ENCODE results near the gene STIL.
"Not testable (repeated sequence)": the region's sequence is repeated elsewhere in the genome, so short reads cannot be mapped to it uniquely, and the experiment has no call there.

Gene STIL

DNA sequence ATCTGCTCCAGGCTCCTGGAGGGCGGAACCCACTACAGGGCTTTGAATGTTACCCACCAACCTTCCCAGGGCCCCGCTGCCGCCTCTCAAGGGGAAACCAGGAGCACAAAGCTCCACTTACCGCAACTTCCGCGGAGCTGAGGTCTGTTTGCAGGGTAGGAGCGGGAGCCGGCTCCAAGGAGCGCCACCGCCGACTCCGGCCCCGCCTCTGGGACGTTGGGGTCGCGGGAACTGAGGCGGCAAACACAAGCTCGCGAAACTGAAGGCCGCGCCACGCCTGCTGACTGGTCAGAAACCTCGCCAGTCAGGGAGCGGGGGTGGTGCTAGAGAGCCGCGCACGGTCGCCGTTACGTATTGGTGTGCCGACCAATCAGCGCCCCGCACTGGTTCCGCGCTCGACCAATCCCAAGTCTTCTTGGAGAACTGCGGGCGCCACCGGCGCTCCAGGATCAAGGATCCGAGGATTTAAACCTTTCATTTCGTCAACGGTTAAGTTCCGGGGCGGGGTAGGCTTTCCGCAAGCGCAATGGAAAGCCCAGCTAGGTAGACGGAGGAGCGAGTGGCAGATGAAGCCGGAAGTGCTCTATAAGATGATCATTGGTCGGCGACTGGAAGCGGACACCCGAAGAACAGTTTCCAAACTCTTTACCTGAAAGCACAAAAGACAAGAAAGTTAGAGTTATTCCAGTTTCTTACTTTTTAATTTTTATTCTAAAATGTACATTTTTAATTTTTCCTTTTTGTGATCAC is at the start of gene STIL:
Gene STIL, minus strand, starts transcription at position 233 of the 750 bp plus-strand sequence. CDS start 3,828 bp downstream, outside the sequence.
- peak; percentile 99 for DNase-seq (ENCODE audit: low spot score)

DNA sequence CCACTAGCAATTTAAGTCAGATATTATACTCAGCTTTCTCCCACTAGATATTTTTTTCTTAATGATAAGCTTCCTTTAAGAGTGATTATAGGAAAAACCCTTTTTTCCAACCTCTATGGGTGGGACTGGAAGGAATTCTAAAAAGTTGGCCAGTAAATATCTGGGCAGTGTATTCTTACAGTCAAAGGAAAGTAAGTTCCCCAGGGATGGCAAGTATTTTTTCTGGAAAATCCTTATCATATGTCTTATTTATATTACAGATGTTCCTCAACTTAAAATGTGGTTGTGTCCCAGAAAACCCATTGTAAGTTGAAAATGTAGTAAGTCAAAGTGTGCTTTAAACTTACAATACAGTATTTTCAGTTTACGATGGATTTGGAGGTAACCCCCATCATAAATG is 48.9 kb upstream of the STIL start:
- DNase-seq (ENCODE audit: low spot score) = no peak

DNA sequence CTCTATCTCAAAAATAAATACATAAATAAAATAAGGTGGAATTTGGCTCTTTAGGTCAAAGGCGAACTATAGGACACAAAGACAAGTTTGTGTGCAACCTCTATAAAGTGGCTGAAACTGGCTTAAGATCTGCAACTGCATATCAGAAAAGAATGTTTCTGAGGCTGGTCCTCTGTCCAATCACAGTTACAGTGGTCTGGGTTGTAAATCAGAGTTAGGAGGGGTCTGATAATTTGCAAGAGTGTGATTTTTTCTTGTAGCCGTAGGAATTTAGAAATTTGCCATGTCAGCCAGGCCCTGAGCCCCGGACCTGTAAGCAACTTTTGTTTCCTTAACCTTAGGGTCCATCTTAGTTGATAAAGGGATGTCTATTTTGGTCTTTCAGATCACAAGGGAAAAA is 47.4 kb upstream of the STIL start:
- DNase-seq (ENCODE audit: low spot score) = no peak

DNA sequence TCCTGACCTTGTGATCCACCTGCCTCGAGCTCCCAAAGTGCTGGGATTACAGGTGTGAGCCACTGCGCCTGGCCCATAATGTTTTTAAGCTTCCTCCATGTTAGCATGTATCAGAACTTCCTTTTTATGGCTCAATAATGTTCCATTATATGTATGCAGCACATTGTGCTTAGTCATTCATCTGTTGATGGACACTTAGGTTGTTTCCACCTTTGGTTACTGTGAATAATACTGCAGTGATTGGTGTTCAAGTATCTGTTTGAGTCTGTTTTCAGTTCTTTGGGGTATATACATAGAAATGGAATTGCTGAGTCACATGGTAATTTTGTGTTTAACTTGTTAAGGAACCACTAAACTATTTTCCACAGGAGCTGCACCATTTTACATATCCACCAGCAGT is 37.4 kb upstream of the STIL start:
- no peak for DNase-seq (ENCODE audit: low spot score)

DNA sequence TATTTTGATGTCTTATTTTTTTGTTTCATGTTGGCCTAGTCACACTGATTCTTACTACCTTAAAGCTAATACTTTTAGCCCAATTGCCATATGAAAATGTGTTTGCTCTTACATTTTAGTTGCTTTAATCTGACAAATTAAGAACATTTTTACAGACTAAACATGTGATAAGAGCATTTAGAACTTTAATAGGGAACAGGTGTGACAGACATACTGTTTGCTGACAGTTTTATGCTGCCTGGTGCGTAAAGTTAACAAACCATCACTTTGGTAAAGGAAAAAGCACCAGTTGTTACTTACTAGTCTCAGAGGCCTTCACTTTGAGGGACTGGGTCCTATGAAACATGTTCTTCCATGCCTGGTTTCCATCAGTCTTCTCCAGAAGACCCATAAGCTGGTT is 34.3 kb upstream of the STIL start:
- no peak for DNase-seq (ENCODE audit: low spot score)

DNA sequence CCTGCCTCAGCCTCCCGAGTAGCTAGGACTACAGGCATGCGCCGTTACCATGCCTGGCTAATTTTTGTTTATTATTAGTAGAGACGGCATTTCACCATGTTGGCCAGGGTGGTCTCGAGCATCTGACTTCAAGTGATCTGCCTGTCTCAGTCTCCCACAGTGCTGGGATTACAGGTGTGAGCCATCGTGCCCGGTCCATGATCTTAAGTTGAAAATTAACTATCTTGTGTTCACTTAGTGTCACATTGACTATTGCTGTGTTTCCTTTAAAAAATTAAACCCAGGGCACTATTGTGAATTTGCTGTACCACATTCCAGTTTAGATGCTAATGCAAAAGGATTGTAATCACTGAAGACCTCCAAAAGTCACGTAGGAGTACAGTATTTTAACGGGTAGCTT is 33.8 kb upstream of the STIL start:
- DNase-seq (ENCODE audit: low spot score) = no peak

DNA sequence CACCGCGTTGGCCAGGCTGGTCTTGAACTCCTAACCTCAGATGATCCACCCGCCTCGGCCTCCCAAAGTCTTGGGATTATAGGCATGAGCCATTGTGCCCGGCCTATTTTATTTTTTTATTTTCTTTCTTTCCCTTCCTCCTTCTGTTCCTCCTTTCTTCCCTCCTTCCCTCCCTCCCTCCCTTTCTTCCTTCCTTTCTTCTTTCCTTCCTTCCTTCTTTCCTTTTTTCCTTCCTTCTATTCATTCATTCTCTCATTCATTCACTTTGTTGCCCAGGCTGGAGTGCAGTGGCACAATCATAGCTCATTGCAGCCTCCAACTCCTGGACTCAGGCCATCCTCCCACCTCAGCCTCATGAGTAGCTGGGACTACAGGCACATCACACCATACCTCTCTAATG is 33.0 kb upstream of the STIL start:
- DNase-seq (ENCODE audit: low spot score) = not testable (repeated sequence)

DNA sequence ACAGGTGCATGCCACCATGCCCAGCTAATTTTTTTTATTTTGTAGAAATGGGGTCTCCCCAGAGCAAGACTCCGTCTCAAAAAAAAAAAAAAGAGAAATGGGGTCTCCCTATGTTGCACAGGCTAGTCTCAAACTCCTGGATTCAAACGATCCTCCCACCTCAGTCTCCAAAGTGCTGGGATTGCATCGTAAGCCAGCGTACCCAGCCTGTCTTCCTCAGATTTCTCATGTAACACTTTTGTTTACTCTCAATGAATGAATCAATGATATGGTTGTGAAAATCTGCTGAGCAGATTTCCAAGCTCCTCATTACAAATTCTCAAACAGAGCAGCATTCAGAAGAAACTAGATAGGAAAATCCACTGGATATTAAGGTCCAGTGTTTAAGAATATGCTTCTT is 26.3 kb upstream of the STIL start:
- DNase-seq (ENCODE audit: low spot score) = peak; percentile 7

DNA sequence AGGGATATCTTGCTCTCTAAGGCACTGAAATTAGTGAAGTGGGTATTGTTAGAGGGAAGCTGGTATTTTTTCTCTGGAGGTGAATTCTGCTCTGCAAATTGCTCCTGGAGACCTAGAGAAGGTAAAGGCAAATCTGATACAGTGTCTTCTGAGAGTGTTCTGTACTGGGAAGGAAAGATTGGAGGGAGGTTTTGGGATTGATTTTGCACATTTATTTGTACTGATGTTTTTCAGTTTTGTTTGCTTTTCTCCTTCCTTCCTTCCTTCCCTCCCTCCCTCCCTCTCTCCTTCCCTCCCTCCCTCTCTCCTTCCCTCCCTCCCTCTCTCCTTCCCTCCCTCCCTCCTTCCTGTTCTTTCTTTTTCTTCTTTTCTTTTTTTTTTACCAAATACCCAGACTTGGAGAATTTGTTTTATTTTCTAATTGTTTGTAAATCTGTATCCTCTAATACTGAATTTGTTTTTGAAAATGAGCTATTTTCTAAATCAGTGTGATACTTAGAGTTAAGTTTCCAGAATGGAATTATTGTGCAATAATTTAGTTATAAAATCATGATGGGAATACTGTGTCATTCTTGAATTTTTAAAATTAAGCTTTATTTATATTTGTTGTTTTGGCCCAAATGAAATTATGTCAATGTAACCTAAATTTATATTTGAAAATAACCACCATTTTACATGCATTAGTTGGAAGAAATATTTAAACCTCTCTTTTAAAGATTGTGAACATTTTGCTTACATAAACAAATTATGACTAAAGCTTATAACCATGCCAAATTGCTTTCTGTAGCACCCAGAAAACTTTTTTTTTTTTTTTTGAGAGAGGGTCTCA is 24.5 kb upstream of the STIL start:
- DNase-seq (ENCODE audit: low spot score) = no peak

DNA sequence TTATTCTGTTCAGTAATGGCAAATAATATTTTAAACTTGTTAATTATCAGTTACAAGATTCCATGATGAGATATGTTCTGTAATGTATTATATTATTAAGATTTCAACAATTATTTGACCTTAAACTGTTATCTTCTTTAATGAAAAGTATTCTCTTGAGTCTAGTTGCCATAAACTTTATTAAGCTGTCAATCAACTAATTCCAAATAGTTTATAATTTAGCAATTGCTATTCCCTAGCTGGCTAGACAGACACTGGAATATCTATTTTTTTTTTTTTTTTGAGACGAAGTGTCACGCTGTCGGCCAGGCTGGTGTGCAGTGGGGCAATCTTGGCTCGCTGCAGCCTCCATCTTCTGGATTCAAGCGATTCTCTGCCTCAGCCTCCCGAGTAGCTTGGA is 23.4 kb upstream of the STIL start:
- DNase-seq (ENCODE audit: low spot score) = no peak

DNA sequence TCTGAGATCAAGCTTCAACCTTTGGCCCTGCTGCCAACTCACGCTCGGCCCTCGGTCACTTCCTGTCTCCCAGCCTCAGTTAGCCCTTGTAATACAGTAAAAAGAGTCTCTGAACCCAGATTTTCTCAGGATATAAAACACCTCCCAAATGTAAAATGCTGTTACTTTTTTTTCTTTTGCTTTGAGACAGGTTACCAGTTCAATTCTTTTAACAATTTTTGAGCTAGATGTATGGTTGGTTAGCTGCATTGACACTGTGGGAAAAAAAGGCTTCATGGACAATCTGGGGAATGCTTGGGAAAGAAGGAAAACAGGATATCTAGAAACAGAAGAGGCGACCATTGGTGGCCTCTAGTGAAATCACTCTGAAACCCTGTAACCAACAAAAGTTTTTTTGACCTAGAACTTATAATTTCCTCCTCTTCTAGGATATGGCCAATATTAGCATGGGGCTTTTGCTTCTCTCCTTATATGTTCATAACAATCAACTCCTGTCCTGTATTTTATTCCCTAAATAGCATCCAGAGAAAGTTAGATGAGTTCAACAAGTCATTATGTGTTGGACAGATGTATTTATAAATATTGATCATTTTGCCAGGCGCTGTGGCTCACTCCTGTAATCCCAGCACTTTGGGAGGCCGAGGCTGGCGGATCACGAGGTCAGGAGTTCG is 21.0 kb upstream of the STIL start:
- DNase-seq (ENCODE audit: low spot score) = peak; percentile 9

DNA sequence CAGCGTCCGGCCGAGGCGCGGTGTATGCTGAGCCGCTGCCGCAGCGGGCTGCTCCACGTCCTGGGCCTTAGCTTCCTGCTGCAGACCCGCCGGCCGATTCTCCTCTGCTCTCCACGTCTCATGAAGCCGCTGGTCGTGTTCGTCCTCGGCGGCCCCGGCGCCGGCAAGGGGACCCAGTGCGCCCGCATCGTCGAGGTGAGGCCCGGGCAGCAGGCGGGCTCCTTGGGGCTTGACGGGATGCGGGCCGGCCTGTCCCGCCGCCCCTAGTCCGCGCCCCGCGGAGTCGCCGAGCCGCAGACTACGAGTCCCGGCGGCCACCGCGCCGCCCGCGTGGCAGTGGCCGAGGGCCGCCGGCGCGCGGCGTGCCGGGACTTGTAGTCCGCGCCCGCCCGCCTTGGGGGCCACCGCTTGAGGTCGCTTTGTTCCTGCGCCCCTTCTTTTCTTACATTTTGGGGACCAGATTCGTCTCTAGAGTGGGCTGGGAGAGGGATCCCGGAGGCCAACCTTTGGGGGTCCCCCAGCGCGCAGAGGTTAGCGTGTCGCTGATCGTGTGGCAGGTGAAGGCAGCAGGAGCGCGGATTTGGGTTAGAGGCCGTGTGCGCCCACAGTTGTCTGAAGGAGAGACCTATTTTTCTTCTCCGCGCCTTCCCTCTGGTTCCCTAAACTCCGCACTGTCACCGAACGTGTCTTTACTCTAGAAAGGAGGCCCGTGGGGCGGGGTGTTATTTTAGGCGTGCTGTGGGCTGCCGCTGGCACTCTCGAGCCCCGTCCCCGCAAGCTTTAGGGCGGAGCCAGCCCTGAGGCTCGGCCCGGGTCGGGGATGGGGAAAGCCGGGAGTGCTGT is 20.2 kb upstream of the STIL start:
- DNase-seq (ENCODE audit: low spot score) = peak; percentile 92

DNA sequence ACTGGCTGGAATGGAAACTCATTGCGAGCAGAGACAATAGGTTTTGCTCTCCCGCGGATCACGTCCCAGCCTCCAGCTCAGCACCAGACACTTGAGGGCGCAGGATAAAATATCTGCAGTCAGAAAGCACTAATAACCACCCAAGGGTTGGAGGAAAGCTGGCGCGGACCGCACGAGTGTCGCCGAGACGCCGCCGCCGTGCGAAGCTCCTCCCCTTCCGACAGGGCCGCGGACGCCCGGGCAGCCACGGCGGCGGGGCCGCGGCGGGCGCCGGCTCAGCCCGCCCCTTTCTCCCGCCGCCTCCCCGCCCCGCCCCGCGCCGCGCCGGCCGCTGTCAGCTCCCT is 19.6 kb upstream of the STIL start, which contains the start of gene CMPK1:
Gene CMPK1, plus strand, starts transcription at position 213 of the 344 bp plus-strand sequence. CDS start 156 bp downstream, outside the sequence.
- DNase-seq (ENCODE audit: low spot score) = peak; percentile 94

DNA sequence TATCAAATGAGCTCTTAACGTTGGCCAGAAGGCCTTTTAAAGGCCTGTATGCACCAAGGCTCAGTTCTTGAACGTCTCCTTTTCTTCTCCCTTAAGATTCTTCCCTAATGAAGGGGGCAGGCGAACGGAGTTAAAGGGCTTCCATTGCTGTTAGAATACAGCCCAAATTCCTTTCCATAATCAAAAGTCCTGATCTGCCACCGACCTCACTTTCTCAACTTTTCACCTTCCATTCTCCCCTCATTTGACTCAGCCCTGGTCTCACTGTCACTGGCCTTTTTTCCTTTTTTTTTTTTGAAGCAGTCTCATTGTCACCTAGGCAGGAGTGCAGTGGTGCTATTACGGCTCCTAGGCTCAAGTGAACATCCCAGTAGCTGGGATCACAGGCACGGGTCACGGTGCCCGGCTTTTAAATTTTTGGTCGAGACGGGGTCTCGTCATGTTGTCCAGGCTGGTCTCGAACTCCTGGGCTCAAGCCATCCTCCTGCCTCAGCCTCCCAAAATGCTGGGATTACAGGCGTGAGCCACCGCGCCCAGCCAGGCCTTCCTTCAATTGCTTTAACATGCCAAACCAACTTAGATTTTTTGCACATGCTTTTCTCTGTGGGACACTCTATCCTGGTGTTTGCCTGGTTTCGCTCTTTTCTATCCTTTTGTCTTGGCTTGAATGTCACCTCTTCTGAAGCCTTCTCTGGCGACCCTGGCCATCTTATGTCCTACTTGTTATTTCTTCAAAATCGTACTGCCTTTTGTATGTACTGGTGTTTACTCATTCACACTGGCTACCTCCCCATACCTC is 19.0 kb upstream of the STIL start:
- peak; percentile 6 for DNase-seq (ENCODE audit: low spot score)

DNA sequence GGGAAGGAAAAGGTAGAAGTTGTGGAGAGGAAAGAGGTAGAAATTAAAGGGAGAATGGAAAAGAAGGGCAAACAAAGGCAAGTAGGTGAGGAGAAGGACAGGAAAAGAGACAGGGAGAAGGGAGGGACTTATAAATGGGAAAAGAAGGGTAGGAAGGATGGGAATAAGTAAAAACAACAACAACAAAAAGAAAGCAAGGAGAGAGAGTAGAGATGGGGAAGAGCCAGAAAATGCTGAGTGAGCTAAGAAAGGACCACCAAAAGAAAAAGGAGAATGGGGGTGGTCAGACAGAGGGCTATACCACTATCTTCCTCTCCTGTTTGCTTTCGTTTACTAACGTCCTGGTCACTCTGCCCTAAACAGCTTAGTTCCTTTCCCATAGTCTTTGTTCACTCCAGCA is 17.9 kb upstream of the STIL start:
- no peak for DNase-seq (ENCODE audit: low spot score)

DNA sequence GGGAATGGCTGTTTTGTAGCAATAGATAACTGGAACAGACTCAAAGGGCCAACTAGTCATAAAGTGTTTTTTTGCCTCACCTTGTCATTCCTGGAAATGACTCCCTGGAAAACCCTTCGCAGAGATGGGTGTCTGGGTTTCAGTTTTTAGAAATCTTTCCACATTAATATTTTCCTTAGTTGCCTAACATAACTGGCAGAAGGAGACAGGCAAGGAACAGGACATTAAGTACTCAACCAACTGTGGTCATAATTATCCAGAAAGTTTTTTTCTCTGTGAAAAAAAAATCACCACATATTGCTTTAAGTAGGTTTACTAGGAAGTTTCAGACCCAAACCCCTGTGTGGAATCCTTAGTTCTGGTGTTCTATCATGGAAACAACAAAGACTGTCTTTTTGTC is 16.3 kb upstream of the STIL start:
- DNase-seq (ENCODE audit: low spot score) = no peak

DNA sequence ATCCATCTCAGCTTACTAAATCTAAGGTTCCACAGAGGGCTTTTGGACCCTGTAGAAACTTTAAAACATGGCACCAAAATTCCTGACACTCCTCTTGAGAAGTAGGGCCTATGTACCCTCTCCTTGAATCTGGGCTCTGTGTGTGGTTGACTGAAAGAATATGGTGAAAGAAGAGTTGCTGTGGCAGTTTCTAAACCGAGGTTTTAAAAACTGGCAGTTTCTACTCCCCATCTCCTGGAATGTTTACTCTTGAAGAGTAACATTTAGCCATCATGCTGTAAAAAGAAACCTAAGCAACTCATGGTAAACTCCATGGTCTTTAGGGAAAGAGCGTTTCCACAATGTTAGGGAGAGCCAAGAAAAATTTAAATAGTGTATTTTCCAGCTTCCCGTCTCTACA is 15.0 kb upstream of the STIL start:
- DNase-seq (ENCODE audit: low spot score) = no peak

DNA sequence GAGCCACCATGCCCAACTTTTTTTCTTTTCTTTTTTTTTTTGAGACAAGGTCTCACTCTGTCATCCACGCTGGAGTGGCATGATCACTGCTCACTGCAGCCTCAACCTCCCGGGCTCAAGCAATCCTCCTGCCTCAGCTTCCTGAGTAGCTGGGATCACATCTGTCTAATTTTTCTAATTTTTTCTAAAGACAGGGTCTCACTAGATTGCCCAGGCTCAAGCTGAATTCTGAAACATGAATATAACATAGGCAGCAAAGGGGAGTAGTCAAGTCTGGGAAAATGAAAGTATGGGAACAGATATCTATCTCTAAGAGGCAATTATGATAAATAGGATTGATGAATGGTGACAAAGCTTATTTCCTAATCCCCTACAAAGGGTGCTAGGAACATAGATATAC is 12.3 kb upstream of the STIL start:
- no peak for DNase-seq (ENCODE audit: low spot score)

DNA sequence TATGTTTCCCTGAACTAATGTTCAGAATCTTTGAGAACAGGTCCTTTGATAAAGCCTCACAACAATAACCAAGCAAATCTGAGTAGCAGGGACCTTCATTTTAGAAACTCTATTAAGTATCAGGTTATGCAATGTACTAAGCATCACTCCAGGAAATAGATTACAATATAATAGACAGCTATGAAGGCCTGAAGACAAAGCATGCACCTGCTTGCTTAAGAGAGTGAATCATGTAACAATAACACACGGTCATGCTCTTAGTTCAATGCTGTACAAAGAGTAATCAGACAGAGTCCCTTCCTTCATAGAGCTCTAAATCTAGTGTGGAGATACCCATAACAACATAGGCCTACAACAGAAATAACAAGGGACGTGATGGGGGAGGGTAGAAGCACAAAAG is 11.6 kb upstream of the STIL start:
- no peak for DNase-seq (ENCODE audit: low spot score)

DNA sequence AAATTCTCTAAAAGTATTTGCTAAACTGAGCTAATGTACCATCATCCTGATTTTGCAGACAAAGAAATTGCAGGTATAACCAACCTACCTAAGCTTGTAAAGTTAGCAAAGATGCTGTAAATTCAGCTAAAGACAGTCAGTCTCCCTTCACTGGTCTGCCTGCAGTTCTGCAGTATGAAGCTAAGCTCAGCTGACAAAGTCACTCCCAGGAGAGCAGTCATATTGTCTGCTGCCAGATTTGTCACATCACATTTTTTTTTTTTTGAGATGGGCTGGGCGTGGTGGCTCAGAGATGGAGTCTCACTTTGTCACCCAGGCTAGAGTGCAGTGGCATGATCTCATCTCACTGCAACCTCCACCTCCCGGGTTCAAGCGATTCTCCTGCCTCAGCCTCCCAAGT is 10.7 kb upstream of the STIL start:
- DNase-seq (ENCODE audit: low spot score) = no peak

DNA sequence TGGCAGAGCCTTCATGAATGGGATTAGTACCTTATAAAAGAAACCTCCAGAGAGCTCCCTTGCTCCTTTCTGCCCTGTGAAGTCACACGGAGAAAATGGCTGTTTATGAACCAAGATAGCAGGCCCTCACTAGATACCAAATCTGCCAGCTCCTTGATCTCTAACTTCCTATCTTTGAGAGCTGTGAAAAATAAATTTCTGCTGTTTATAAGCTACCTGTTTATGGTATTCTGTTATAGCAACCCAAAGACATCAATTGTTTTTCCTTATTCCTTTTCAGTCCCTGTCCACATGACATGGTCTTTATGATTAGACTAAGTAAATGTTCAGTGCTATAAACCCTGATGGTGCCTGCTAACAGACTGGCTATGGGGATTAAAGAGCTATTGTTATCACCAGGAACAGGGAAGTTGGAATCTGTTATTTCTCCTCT is 9.7 kb upstream of the STIL start:
- no peak for DNase-seq (ENCODE audit: low spot score)
